ENCODE results near the gene SYMPK. TPM values are rescaled to one million over a fixed set of nuclear protein-coding genes. Genes with fewer than 3 reads are reported as not detected.
A peak's percentile ranks its signal among the peaks of the same experiment; 100 is the strongest.

SYMPK gene
- total and polyA plus RNA-seq, 4 donors = 22.4 to 98.6 (median 50.9) TPM

DNA sequence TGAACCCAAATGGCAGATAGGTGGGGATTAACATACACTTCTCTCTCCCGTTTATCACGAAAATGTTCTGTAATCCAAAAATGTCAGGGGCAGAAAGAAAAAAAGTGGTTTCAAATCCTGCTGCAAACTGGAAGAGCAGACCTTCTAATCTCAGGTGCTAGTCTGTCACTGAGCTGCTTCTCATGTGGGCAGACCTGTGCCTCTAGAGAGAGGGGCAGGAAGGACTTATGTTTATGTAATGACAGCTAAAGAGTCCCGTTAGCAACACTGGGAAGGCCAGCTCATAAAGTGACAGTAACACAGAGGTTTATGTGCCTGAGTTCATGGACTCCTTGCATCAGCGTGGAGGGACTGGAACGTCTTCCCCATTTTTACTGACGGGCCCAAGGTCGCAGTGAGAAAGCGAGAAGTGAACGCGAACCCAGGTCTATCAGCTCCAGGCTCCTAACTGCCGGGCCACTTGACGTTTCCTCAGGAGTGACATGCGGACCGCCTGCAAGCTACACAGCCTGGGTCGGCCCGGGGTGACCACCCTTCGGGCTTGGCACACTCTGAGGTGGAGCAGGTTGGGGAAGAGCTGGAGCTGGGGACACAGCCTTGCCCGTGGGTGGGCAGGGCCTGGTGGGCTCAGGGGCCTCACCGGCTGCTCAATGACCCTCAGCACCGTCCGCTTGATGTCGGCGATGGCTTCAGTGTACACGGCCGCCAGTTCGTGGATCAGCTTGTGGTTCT is 38.2 kb downstream of the SYMPK start:
- no peak overlapping the region for H3K4me3 ChIP-seq (ENCODE audit: low read length in 2 of 2)
- H3K36me3 ChIP-seq (ENCODE audit: control insufficient read depth in 1 of 2, insufficient read depth in 2 of 2, low read length in 1 of 2) = peaks cover 0 to 14% of the 10 kb centered on the region in 2 donors
- no peak for DNase-seq
- H3K27ac ChIP-seq (ENCODE audit: low read depth in 1 of 2, low read length in 2 of 2) = no peak overlapping the region
- intact Hi-C loops (cut with DNase I) = no loop called here
- WGBS, 2 donors = 85 to 87% methylated on average over 26 of the region's 26 CpGs
- ATAC-seq (ENCODE audit: low FRiP score) = no peak
- H3K27me3 ChIP-seq (ENCODE audit: control insufficient read depth in 1 of 2, insufficient read depth in 2 of 2, low read length in 1 of 2) = no peaks in the 10 kb centered on the region
- H3K4me1 ChIP-seq (ENCODE audit: control insufficient read depth in 1 of 2, insufficient read depth in 2 of 2, low read length in 2 of 2) = no peaks in the 10 kb centered on the region
- no peaks in the 10 kb centered on the region for H3K9me3 ChIP-seq (ENCODE audit: control insufficient read depth, low read length)

DNA sequence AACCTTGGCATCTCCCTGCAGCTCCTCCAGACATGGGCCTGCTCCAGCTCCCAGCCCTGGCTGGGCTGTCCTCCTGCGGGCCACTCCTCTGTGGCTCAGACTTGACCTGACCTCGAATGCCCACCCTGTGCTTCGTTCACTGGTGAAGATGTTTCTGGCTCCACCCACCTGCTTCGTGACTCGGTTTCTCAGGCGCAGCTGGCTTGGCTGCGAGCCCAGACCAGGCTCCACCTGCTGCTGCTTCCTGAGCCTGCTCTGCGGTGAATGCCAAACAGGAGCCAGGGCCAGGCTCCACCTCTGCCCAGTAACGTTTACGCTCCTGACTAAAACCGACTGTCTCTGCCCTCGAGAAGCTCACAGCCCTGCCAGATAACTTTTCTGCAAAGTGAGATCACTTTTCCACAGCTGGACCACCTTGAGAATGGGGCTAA is 38.9 kb downstream of the SYMPK start:
- no peak overlapping the region for H3K4me3 ChIP-seq (ENCODE audit: low read length in 2 of 2)
- ATAC-seq (ENCODE audit: low FRiP score) (no peak), DNase-seq (no peak)
- 43 to 61% methylated on average over 11 to 12 of the region's 12 CpGs for WGBS, 2 donors
- H3K4me1 ChIP-seq (ENCODE audit: control insufficient read depth in 1 of 2, insufficient read depth in 2 of 2, low read length in 2 of 2) = no peaks in the 10 kb centered on the region
- intact Hi-C loops (cut with DNase I) = no loop called here
- H3K9me3 ChIP-seq (ENCODE audit: control insufficient read depth, low read length) = no peaks in the 10 kb centered on the region
- no peak overlapping the region for H3K27ac ChIP-seq (ENCODE audit: low read depth in 1 of 2, low read length in 2 of 2)
- peaks cover 0 to 13% of the 10 kb centered on the region in 2 donors for H3K36me3 ChIP-seq (ENCODE audit: control insufficient read depth in 1 of 2, insufficient read depth in 2 of 2, low read length in 1 of 2)
- H3K27me3 ChIP-seq (ENCODE audit: control insufficient read depth in 1 of 2, insufficient read depth in 2 of 2, low read length in 1 of 2) = no peaks in the 10 kb centered on the region

DNA sequence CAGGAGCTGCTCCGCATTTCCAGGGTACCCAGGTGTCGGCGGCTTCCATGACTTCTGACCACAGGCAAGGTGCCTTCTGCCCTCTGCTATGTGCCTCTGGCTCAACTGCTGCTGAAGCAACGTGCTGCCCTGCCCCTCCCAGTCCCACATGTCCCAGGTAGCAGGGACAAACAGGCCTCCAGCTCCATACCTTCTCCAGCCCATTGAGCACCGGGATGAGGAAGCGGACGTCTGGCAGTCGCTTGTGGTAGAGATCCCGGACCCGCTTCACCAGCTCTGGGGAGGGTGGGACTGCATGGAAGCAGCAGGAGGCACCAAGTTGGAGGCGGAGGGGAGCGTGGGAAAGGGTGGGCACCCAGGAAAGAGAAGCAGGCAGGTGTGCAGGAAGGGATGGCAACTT is 39.8 kb downstream of the SYMPK start:
- H3K9me3 ChIP-seq (ENCODE audit: control insufficient read depth, low read length) = no peaks in the 10 kb centered on the region
- no peak overlapping the region for H3K4me3 ChIP-seq (ENCODE audit: low read length in 2 of 2)
- WGBS, 2 donors = 90 to 94% methylated on average over 12 of the region's 12 CpGs
- ATAC-seq (ENCODE audit: low FRiP score) (no peak), DNase-seq (no peak)
- H3K36me3 ChIP-seq (ENCODE audit: control insufficient read depth in 1 of 2, insufficient read depth in 2 of 2, low read length in 1 of 2) = peaks cover 0 to 8% of the 10 kb centered on the region in 2 donors
- no peaks in the 10 kb centered on the region for H3K4me1 ChIP-seq (ENCODE audit: control insufficient read depth in 1 of 2, insufficient read depth in 2 of 2, low read length in 2 of 2)
- H3K27ac ChIP-seq (ENCODE audit: low read depth in 1 of 2, low read length in 2 of 2) = no peak overlapping the region
- no peaks in the 10 kb centered on the region for H3K27me3 ChIP-seq (ENCODE audit: control insufficient read depth in 1 of 2, insufficient read depth in 2 of 2, low read length in 1 of 2)
- intact Hi-C loops (cut with DNase I) = no loop called here

DNA sequence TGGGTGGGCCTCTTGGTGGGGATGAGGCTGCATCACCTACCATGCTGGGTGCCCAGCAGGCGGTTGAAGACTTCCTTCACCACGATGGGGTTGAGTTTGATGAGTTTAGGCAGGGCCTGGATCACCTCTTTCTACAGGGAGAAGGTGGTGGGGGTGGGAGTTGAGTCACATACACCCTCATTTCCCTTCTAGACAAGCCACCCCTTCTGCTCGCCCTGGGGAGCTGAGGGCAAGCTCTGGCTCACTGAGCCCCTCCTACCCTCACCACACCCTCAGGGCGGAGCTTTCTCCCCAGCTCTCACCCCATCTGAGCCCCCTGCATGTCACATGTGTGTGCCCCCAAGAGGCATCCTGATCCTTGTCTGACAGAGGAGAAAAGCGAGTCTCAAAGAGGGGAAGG is 40.2 kb downstream of the SYMPK start:
- intact Hi-C loops (cut with DNase I) = no loop called here
- DNase-seq (no peak), ATAC-seq (ENCODE audit: low FRiP score) (no peak)
- 95% methylated on average over 5 of the region's 5 CpGs for WGBS, 2 donors
- Histone ChIP-seq H3K4me3 (ENCODE audit: low read length in 2 of 2) (no peak overlapping the region), H3K4me1 (ENCODE audit: control insufficient read depth in 1 of 2, insufficient read depth in 2 of 2, low read length in 2 of 2) (no peaks in the 10 kb centered on the region), H3K27ac (ENCODE audit: low read depth in 1 of 2, low read length in 2 of 2) (no peak overlapping the region), H3K36me3 (ENCODE audit: control insufficient read depth in 1 of 2, insufficient read depth in 2 of 2, low read length in 1 of 2) (peaks cover 0 to 8% of the 10 kb centered on the region in 2 donors), H3K27me3 (ENCODE audit: control insufficient read depth in 1 of 2, insufficient read depth in 2 of 2, low read length in 1 of 2) (no peaks in the 10 kb centered on the region), H3K9me3 (ENCODE audit: control insufficient read depth, low read length) (no peaks in the 10 kb centered on the region)

DNA sequence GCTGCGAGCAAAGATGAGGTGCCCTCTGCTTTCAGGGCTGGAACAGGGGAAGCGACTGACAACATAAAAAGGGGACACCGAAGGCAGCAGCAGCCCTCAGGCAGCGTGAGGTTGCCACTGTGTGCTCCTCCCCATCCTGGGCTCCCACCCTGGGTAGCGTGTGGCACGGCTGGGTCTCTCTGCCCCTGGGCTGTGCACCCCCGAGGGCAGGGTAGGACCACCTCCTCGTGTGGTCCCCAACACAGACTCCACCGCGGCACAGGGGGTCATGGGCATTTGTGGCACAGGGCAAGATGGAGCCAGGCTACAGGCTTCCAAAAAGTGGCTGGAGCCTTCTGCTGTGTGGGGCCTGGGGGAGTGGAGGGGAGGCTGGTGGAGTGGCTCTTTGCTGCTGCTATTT is 41.4 kb downstream of the SYMPK start:
- H3K36me3 ChIP-seq (ENCODE audit: control insufficient read depth in 1 of 2, insufficient read depth in 2 of 2, low read length in 1 of 2) = peaks cover 0 to 8% of the 10 kb centered on the region in 2 donors
- H3K4me1 ChIP-seq (ENCODE audit: control insufficient read depth in 1 of 2, insufficient read depth in 2 of 2, low read length in 2 of 2) = no peaks in the 10 kb centered on the region
- no peaks in the 10 kb centered on the region for H3K27me3 ChIP-seq (ENCODE audit: control insufficient read depth in 1 of 2, insufficient read depth in 2 of 2, low read length in 1 of 2)
- H3K9me3 ChIP-seq (ENCODE audit: control insufficient read depth, low read length) = no peaks in the 10 kb centered on the region
- DNase-seq (peak in 1 of 2 donors; percentile 73), ATAC-seq (ENCODE audit: low FRiP score) (no peak)
- WGBS, 2 donors = 80 to 87% methylated on average over 10 of the region's 10 CpGs
- no peak overlapping the region for H3K4me3 ChIP-seq (ENCODE audit: low read length in 2 of 2)
- no peak overlapping the region for H3K27ac ChIP-seq (ENCODE audit: low read depth in 1 of 2, low read length in 2 of 2)
- intact Hi-C loops (cut with DNase I) = no loop called here

DNA sequence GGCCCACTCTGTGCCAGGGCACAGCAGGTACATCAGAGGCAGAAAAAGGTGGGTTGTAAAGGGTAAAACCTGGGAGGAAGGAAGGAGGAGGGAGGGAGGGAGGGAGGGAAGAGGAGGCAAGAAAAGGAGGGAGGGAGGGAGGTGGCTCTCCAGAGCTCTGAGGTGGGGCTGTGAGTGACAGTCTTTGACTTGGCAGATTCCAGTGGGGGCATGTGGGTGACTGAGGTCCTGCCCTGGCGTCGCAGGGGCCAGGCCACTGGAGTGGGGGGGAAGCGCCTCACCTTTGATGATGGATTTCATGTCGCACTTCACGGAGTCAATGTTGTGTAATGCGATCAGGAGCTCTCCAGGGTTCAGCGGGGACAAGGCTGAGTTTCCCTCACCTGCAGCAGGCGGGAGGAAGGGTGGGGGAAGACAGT is 41.8 kb downstream of the SYMPK start:
- no peaks in the 10 kb centered on the region for H3K27me3 ChIP-seq (ENCODE audit: control insufficient read depth in 1 of 2, insufficient read depth in 2 of 2, low read length in 1 of 2)
- no peak for ATAC-seq (ENCODE audit: low FRiP score)
- no peak for DNase-seq
- H3K4me1 ChIP-seq (ENCODE audit: control insufficient read depth in 1 of 2, insufficient read depth in 2 of 2, low read length in 2 of 2) = no peaks in the 10 kb centered on the region
- peaks cover 0 to 7% of the 10 kb centered on the region in 2 donors for H3K36me3 ChIP-seq (ENCODE audit: control insufficient read depth in 1 of 2, insufficient read depth in 2 of 2, low read length in 1 of 2)
- no peak overlapping the region for H3K27ac ChIP-seq (ENCODE audit: low read depth in 1 of 2, low read length in 2 of 2)
- intact Hi-C loops (cut with DNase I) = no loop called here
- 77 to 84% methylated on average over 8 of the region's 8 CpGs for WGBS, 2 donors
- H3K9me3 ChIP-seq (ENCODE audit: control insufficient read depth, low read length) = no peaks in the 10 kb centered on the region
- H3K4me3 ChIP-seq (ENCODE audit: low read length in 2 of 2) = no peak overlapping the region

GRCh38 chr19:45820413-45821102 is 42.4 kb downstream of the SYMPK start:
- peaks cover 0 to 5% of the 10 kb centered on the region in 2 donors for H3K36me3 ChIP-seq (ENCODE audit: control insufficient read depth in 1 of 2, insufficient read depth in 2 of 2, low read length in 1 of 2)
- H3K27ac ChIP-seq (ENCODE audit: low read depth in 1 of 2, low read length in 2 of 2) = no peak overlapping the region
- H3K4me3 ChIP-seq (ENCODE audit: low read length in 2 of 2) = no peak overlapping the region
- WGBS, 2 donors = 77% methylated on average over 19 to 20 of the region's 20 CpGs
- no peaks in the 10 kb centered on the region for H3K9me3 ChIP-seq (ENCODE audit: control insufficient read depth, low read length)
- no peak for ATAC-seq (ENCODE audit: low FRiP score)
- intact Hi-C loops (cut with DNase I) = no loop called here
- H3K27me3 ChIP-seq (ENCODE audit: control insufficient read depth in 1 of 2, insufficient read depth in 2 of 2, low read length in 1 of 2) = no peaks in the 10 kb centered on the region
- H3K4me1 ChIP-seq (ENCODE audit: control insufficient read depth in 1 of 2, insufficient read depth in 2 of 2, low read length in 2 of 2) = no peaks in the 10 kb centered on the region
- no peak for DNase-seq

DNA sequence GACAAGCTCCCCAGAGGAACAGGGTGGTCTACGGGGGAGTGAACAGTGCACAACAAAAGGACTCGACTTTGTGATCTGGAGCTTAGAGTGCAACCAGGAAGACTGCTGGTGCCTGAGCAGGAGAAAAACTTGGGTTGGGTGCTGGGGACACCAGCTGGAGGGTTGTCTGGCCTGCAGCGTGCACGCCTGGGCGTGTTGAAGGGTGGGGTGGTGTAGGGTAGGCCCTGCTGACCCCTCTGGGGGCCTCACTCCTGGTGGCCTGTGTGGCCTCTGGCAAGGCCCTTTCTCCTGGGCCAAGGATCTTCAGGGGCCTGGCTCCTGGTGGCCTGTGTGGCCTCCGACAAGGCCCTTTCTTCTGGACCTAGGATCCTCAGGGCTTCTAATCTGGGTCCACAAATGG is 43.2 kb downstream of the SYMPK start:
- no peaks in the 10 kb centered on the region for H3K27me3 ChIP-seq (ENCODE audit: control insufficient read depth in 1 of 2, insufficient read depth in 2 of 2, low read length in 1 of 2)
- no peak for ATAC-seq (ENCODE audit: low FRiP score)
- no peaks in the 10 kb centered on the region for H3K9me3 ChIP-seq (ENCODE audit: control insufficient read depth, low read length)
- no peak overlapping the region for H3K27ac ChIP-seq (ENCODE audit: low read depth in 1 of 2, low read length in 2 of 2)
- no peak for DNase-seq
- no peak overlapping the region for H3K4me3 ChIP-seq (ENCODE audit: low read length in 2 of 2)
- WGBS, 2 donors = 85% methylated on average over 6 of the region's 6 CpGs
- peaks cover 0 to 5% of the 10 kb centered on the region in 2 donors for H3K36me3 ChIP-seq (ENCODE audit: control insufficient read depth in 1 of 2, insufficient read depth in 2 of 2, low read length in 1 of 2)
- H3K4me1 ChIP-seq (ENCODE audit: control insufficient read depth in 1 of 2, insufficient read depth in 2 of 2, low read length in 2 of 2) = no peaks in the 10 kb centered on the region
- intact Hi-C loops (cut with DNase I) = loop anchor here in 1 of 2 donors (5.0 kb wide), 1 partner anchor 63 kb away; no protein-coding TSS in a partner anchor
